Measurements from ENCODE around the gene TSNAX. TPM values are rescaled to one million over a fixed set of nuclear protein-coding genes. Genes with fewer than 3 reads are reported as not detected.
"Not testable (repeated sequence)": the region's sequence is repeated elsewhere in the genome, so short reads cannot be mapped to it uniquely, and the experiment has no call there.

TSNAX gene
- total RNA-seq, 1 donor = 44.5 TPM

GRCh38 chr1:231563247-231563646, 34.8 kb downstream of the TSNAX start:
- Histone ChIP-seq H3K4me1 (ENCODE audit: insufficient read depth, low read length) (peaks cover 2% of the 10 kb centered on the region), H4K20me1 (ENCODE audit: insufficient read depth, low read length) (peaks cover 4% of the 10 kb centered on the region), H3K27me3 (ENCODE audit: insufficient read depth, low read length) (no peaks in the 10 kb centered on the region), H3K4me2 (ENCODE audit: insufficient read depth, low read length) (no peak overlapping the region), H3K79me2 (ENCODE audit: insufficient read depth, low read length) (peaks cover 2% of the 10 kb centered on the region), H3K27ac (ENCODE audit: low read depth, low read length) (no peak overlapping the region), H3K9me3 (ENCODE audit: low read depth, low read length) (no peaks in the 10 kb centered on the region), H3K36me3 (ENCODE audit: insufficient read depth, low read length) (peaks cover 15% of the 10 kb centered on the region), H3K4me3 (ENCODE audit: insufficient read depth, low read length) (no peak overlapping the region), H2AFZ (ENCODE audit: low read length) (no peak overlapping the region)
- no peak for TF ChIP-seq CTCF (IDR thresholded peaks at IDR 0.05; ENCODE audit: extremely low read depth, low read depth, low read length)
- DNase-seq (ENCODE audit: insufficient read length, low spot score, missing footprints) = no peak

DNA sequence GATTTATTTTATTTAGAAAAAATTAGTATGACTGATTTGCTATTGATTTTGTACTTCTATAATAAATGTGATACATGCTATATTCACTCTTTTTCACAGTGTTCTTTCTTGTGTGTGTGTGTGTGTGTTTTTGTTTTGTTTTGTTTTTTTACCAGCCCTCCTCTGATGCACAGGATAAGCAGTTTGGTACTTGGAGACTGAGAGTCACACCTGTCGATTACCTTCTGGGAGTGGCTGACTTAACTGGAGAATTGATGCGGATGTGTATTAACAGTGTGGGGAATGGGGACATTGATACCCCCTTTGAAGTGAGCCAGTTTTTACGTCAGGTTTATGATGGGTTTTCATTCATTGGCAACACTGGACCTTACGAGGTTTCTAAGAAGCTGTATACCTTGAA, 35.9 kb downstream of the TSNAX start:
- Histone ChIP-seq H3K4me2 (ENCODE audit: insufficient read depth, low read length) (no peak overlapping the region), H3K27ac (ENCODE audit: low read depth, low read length) (no peak overlapping the region), H3K4me1 (ENCODE audit: insufficient read depth, low read length) (no peaks in the 10 kb centered on the region), H3K27me3 (ENCODE audit: insufficient read depth, low read length) (no peaks in the 10 kb centered on the region), H4K20me1 (ENCODE audit: insufficient read depth, low read length) (peaks cover 3% of the 10 kb centered on the region), H3K9me3 (ENCODE audit: low read depth, low read length) (no peaks in the 10 kb centered on the region), H3K79me2 (ENCODE audit: insufficient read depth, low read length) (no peaks in the 10 kb centered on the region), H3K4me3 (ENCODE audit: insufficient read depth, low read length) (no peak overlapping the region), H2AFZ (ENCODE audit: low read length) (no peak overlapping the region), H3K36me3 (ENCODE audit: insufficient read depth, low read length) (peaks cover 15% of the 10 kb centered on the region)
- DNase-seq (ENCODE audit: insufficient read length, low spot score, missing footprints) = no peak
- no peak for TF ChIP-seq CTCF (IDR thresholded peaks at IDR 0.05; ENCODE audit: extremely low read depth, low read depth, low read length)

GRCh38 chr1:231566496-231566895, 38.0 kb downstream of the TSNAX start:
- no peak overlapping the region for H3K4me3 ChIP-seq (ENCODE audit: insufficient read depth, low read length)
- DNase-seq (ENCODE audit: insufficient read length, low spot score, missing footprints) = no peak
- H3K27me3 ChIP-seq (ENCODE audit: insufficient read depth, low read length) = no peaks in the 10 kb centered on the region
- no peak overlapping the region for H3K27ac ChIP-seq (ENCODE audit: low read depth, low read length)
- H3K79me2 ChIP-seq (ENCODE audit: insufficient read depth, low read length) = no peaks in the 10 kb centered on the region
- peaks cover 3% of the 10 kb centered on the region for H4K20me1 ChIP-seq (ENCODE audit: insufficient read depth, low read length)
- no peaks in the 10 kb centered on the region for H3K9me3 ChIP-seq (ENCODE audit: low read depth, low read length)
- TF ChIP-seq CTCF (IDR thresholded peaks at IDR 0.05; ENCODE audit: extremely low read depth, low read depth, low read length) = no peak
- peaks cover 14% of the 10 kb centered on the region for H3K36me3 ChIP-seq (ENCODE audit: insufficient read depth, low read length)
- no peak overlapping the region for H3K4me2 ChIP-seq (ENCODE audit: insufficient read depth, low read length)
- no peaks in the 10 kb centered on the region for H3K4me1 ChIP-seq (ENCODE audit: insufficient read depth, low read length)
- no peak overlapping the region for H2AFZ ChIP-seq (ENCODE audit: low read length)

DNA sequence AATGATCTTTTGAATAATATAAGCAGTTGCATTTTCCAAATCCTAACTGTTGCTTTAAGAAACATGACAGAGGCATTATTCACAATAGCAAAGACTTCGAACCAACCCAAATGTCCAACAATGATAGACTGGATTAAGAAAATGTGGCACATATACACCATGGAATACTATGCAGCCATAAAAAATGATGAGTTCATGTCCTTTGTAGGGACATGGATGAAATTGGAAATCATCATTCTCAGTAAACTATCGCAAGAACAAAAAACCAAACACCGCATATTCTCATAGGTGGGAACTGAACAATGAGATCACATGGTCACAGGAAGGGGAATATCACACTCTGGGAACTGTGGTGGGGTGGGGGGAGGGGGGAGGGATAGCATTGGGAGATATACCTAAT, 41.8 kb downstream of the TSNAX start:
- H3K27ac ChIP-seq (ENCODE audit: low read depth, low read length); H2AFZ ChIP-seq (ENCODE audit: low read length); DNase-seq (ENCODE audit: insufficient read length, low spot score, missing footprints); H3K4me1 ChIP-seq (ENCODE audit: insufficient read depth, low read length); H3K36me3 ChIP-seq (ENCODE audit: insufficient read depth, low read length); H3K4me3 ChIP-seq (ENCODE audit: insufficient read depth, low read length); H3K4me2 ChIP-seq (ENCODE audit: insufficient read depth, low read length); H3K79me2 ChIP-seq (ENCODE audit: insufficient read depth, low read length); H3K9me3 ChIP-seq (ENCODE audit: low read depth, low read length); H4K20me1 ChIP-seq (ENCODE audit: insufficient read depth, low read length); H3K27me3 ChIP-seq (ENCODE audit: insufficient read depth, low read length): not testable (repeated sequence)
